Loucy (cell line): Measurements from ENCODE around the gene VN1R5.

Experiments
- EZH2phosphoT487 ChIP-seq: fragments of 200-600 bp; IDR thresholded peaks from 2 replicates; pipeline ENCODE4 v1.6.1; 2018; ENCODE audit warnings: antibody characterized with exemption, mild to moderate bottlenecking, moderate library complexity, borderline replicate concordance
- TF ChIP-seq, protein P1 (sequence below): fragments of 200-600 bp; sonication (generic); conservative IDR thresholded peaks from 2 replicates; pipeline ENCODE4 v1.5.1; 2014; ENCODE audit warnings: mild to moderate bottlenecking, antibody characterized with exemption, low read length

DNA sequence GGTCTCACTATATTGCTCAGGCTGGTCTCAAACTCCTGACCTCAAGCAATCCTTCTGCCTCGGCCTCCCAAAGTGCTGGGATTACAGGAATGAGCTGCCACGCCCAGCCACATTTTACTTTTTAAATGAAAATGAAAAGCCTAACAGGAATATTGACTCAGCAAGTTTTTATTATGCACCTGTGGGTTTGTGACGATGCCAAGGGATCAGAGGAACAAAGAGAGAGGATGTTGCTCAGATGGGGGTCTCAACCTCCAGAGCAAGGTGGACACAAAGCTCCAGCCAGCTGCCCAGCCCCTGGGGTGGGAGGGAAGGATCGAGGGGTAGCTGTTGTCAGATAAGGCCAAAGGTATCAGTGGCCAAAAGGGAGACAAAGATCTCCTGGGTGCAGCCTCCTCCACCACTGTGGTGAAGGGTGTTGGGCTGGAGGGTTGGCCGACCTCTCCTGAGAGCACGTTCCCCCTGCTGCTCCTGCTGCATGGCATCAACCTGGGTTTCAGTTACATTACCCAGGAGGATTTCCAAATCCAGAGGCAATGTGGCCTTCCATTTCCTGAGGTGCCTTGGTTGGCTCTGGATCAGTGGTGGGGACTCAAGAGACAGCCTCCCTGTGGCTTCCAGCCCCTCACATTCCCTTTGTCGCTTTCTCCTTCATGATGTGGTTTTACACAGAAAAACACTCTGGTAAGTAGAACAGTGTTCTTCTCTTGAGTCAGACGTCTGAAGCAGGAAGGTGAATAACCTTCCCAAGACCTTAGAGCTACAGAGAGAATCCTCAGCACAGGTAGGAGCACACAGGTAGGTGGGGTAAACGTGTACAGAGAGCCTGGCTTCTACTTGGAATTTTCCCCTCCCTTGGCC, 41.6 kb downstream of the VN1R5 start:
- no peak for TF ChIP-seq EZH2phosphoT487
- TF ChIP-seq, protein P1, sequence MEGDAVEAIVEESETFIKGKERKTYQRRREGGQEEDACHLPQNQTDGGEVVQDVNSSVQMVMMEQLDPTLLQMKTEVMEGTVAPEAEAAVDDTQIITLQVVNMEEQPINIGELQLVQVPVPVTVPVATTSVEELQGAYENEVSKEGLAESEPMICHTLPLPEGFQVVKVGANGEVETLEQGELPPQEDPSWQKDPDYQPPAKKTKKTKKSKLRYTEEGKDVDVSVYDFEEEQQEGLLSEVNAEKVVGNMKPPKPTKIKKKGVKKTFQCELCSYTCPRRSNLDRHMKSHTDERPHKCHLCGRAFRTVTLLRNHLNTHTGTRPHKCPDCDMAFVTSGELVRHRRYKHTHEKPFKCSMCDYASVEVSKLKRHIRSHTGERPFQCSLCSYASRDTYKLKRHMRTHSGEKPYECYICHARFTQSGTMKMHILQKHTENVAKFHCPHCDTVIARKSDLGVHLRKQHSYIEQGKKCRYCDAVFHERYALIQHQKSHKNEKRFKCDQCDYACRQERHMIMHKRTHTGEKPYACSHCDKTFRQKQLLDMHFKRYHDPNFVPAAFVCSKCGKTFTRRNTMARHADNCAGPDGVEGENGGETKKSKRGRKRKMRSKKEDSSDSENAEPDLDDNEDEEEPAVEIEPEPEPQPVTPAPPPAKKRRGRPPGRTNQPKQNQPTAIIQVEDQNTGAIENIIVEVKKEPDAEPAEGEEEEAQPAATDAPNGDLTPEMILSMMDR, result no peak
